Fibroblast of mammary gland (primary cell): ENCODE data around the gene ABCC2.
A peak's percentile ranks its signal among the peaks of the same experiment; 100 is the strongest.

Experiments used
- DNase-seq: peaks from one replicate; pipeline ENCODE4 v3.0.0-alpha.2; 2010; ENCODE audit warnings: low read depth
- H3K4me3 ChIP-seq: 2 replicates; pipeline ENCODE4 v1.5.1; 2011; ENCODE audit warnings: low read depth, mild to moderate bottlenecking, low read length, moderate library complexity; ENCODE audit not compliant: control insufficient read depth
- CTCF ChIP-seq: conservative IDR thresholded peaks from 2 replicates; pipeline ENCODE4 v1.5.1; 2011; ENCODE audit warnings: low read depth, low read length, inconsistent platforms; ENCODE audit not compliant: control insufficient read depth, insufficient read depth

The ABCC2 gene

GRCh38 chr10:99760321-99760720 is 22.1 kb upstream of the ABCC2 start:
- no peak overlapping the region for H3K4me3 ChIP-seq
- TF ChIP-seq CTCF: no peak
- DNase-seq: no peak

DNA sequence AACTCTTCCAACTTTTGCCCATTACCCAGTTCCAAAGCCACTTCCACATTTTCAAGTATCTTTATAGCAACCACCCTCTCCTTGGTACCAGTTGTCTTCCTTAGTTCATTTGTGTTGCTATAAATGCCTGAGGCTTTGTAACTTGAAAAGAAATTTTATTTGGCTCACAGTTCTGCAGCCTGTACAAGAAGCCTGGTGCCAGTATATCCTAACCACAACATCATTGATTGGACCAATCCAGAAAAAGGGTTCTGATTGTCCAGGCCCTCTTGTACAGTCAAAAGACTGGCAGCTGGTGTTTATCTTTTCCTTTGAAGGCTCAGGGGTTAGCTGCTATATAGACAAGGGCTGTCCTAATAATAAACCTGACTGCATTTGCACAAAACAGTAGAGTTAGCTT is 21.1 kb upstream of the ABCC2 start:
- no peak overlapping the region for H3K4me3 ChIP-seq
- no peak for DNase-seq
- TF ChIP-seq CTCF: no peak

DNA sequence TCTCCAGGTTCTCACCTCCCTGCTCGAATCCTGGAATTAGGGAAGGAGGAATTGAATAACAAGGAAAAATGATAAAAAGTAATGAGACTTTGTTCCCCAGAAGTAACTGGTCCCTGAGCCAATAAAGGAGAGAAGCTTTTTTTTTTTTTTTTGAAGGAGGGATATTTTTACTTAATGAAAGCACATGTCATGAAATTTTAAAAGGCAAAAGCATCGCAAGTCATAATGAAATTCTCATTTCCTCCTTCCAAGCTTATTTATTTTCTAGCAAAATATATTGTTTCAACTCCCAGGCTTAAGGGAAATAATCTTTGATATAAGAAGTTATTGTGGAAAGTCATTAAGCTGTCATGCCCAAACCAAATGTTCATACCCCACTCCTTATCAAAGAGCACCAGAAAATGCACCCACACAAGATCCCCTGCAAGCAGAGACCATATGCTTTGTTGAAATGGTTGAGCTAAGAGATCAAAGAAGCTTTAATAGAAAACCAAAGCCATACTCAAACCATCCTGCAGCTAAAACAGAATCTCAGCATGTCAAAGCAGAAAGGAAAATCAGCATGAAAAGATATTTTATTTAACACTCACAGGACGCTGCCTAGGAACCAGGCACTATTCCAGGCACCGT is 16.7 kb upstream of the ABCC2 start:
- DNase-seq: no peak
- no peak overlapping the region for H3K4me3 ChIP-seq
- TF ChIP-seq CTCF: no peak

DNA sequence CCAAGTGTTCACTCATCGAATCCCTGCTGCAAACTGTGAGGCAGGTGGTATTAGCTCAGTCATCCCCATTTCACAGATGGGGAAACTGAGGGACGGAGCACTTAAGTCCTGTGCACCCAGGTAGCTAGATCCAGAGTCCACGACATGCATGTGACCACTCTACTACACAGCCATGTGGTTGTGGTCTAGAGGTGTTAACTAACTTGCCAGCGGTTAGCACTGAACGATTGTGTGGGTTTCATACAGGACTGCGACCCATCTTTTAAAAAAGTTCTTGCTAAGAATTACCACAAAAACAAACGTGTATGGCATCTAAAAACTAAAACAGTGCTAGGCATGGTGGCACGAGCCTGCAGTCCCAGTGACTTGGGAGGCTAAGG is 16.1 kb upstream of the ABCC2 start:
- DNase-seq: no peak
- no peak for TF ChIP-seq CTCF
- H3K4me3 ChIP-seq: no peak overlapping the region

DNA sequence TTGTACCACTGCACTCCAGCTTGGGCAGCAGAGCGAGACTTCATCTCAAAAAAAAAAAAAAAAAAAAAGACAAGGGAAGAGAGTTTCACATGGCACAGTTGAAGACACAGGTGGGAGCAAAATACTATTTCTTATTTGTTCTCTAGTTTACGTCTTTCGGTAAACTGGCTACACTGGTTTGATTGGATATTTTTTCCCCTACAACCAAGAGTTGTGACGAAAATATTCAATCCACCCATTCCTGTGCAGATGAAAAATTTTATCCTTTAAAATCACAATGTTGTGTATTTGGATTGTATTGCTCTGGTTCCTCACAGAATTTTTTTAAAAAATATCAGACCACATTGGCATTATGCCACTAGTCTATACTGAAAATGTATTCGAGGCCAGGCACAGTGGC is 14.5 kb upstream of the ABCC2 start:
- no peak overlapping the region for H3K4me3 ChIP-seq
- no peak for DNase-seq
- TF ChIP-seq CTCF: no peak

GRCh38 chr10:99768556-99768955 is 13.9 kb upstream of the ABCC2 start:
- H3K4me3 ChIP-seq: no peak overlapping the region
- no peak for TF ChIP-seq CTCF
- peak; percentile 53 for DNase-seq

GRCh38 chr10:99769706-99770105 is 12.7 kb upstream of the ABCC2 start:
- TF ChIP-seq CTCF: no peak
- DNase-seq: no peak
- H3K4me3 ChIP-seq: no peak overlapping the region
